Astrocyte (in vitro differentiated cells and primary cell): ENCODE results near the gene WDR86. TPM values are rescaled to one million over a fixed set of nuclear protein-coding genes. Genes with fewer than 3 reads are reported as not detected.

ENCODE experiments used
- DNase-seq: peaks from one replicate; pipeline ENCODE4 v3.0.0-alpha.2; 2010; ENCODE audit warnings: low read depth
- FAIRE-seq: peaks from 2 replicates; lab custom pipeline; 2011; peaks lifted over from hg19 to GRCh38; lab: Jason Lieb, UNC
- H2AFZ ChIP-seq: 2 replicates; pipeline ENCODE4 v1.6.0; 2012; ENCODE audit warnings: low read depth, low read length, inconsistent platforms
- H3K27ac ChIP-seq: 2 replicates; pipeline ENCODE4 v1.5.1; 2011; ENCODE audit warnings: low read depth, low read length, inconsistent platforms
- H3K27me3 ChIP-seq: 2 replicates; pipeline ENCODE4 v1.6.0; 2011; ENCODE audit warnings: low read length, inconsistent platforms; ENCODE audit not compliant: insufficient read depth
- H3K36me3 ChIP-seq: 2 replicates; pipeline ENCODE4 v1.5.1; 2011; ENCODE audit warnings: low read length, inconsistent platforms; ENCODE audit not compliant: insufficient read depth
- H3K4me1 ChIP-seq: 2 replicates; pipeline ENCODE4 v1.5.1; 2011; ENCODE audit warnings: low read length, inconsistent platforms; ENCODE audit not compliant: insufficient read depth
- H3K4me2 ChIP-seq: 2 replicates; pipeline ENCODE4 v1.6.0; 2012; ENCODE audit warnings: low read length, inconsistent platforms
- H3K4me3 ChIP-seq: 2 replicates; pipeline ENCODE4 v1.5.1; 2011; ENCODE audit warnings: low read depth, mild to moderate bottlenecking, low read length, inconsistent platforms; ENCODE audit not compliant: insufficient read depth
- H3K79me2 ChIP-seq: 2 replicates; pipeline ENCODE4 v1.6.0; 2012; ENCODE audit warnings: mild to moderate bottlenecking, low read length, inconsistent platforms; ENCODE audit not compliant: insufficient read depth
- H3K9ac ChIP-seq: 2 replicates; pipeline ENCODE4 v1.6.0; 2012; ENCODE audit warnings: mild to moderate bottlenecking, low read length, inconsistent platforms
- H3K9me3 ChIP-seq: 2 replicates; pipeline ENCODE4 v1.5.1; 2012; ENCODE audit warnings: low read depth, mild to moderate bottlenecking, low read length, inconsistent platforms; ENCODE audit not compliant: insufficient read depth
- H4K20me1 ChIP-seq: 2 replicates; pipeline ENCODE4 v1.6.0; 2012; ENCODE audit warnings: low read length, inconsistent platforms; ENCODE audit not compliant: insufficient read depth
- H3K27ac Mint-ChIP-seq: one replicate; pipeline ENCODE4 v1.8.0; 2021; ENCODE audit warnings: mild to moderate bottlenecking, mixed read lengths; ENCODE audit not compliant: unreplicated experiment
- H3K27me3 Mint-ChIP-seq: one replicate; pipeline ENCODE4 v1.8.0; 2021; ENCODE audit warnings: low read depth, mixed read lengths; ENCODE audit not compliant: unreplicated experiment
- H3K36me3 Mint-ChIP-seq: one replicate; pipeline ENCODE4 v1.8.0; 2021; ENCODE audit warnings: low read depth, mixed read lengths; ENCODE audit not compliant: unreplicated experiment
- H3K4me1 Mint-ChIP-seq: one replicate; pipeline ENCODE4 v1.8.0; 2021; ENCODE audit warnings: low read depth, mixed read lengths; ENCODE audit not compliant: unreplicated experiment
- H3K4me3 Mint-ChIP-seq: one replicate; pipeline ENCODE4 v1.8.0; 2021; ENCODE audit warnings: mild to moderate bottlenecking, moderate library complexity, mixed read lengths; ENCODE audit not compliant: unreplicated experiment
- H3K9me3 Mint-ChIP-seq: one replicate; pipeline ENCODE4 v1.8.0; 2021; ENCODE audit warnings: mild to moderate bottlenecking, mixed read lengths; ENCODE audit not compliant: unreplicated experiment
- EZH2 ChIP-seq: IDR thresholded peaks from 2 replicates; pipeline ENCODE4 v1.6.1; 2012; ENCODE audit warnings: mild to moderate bottlenecking, low read length, inconsistent platforms; ENCODE audit not compliant: insufficient read depth
- total RNA-seq: library from RNA; stranded (reverse); gene quantifications from 2 replicates; pipeline ENCODE4 v1.2.1, GENCODE V29; 2021
- TF ChIP-seq, protein P1 (sequence below): IDR thresholded peaks from 2 replicates; pipeline ENCODE4 v1.5.1; 2011; ENCODE audit warnings: low read depth, mild to moderate bottlenecking, inconsistent platforms, low read length, moderate library complexity; ENCODE audit not compliant: insufficient read depth

Gene WDR86
- total RNA-seq, 1 donor from 2014 or later, result 3.6 TPM

- no peak overlapping the region for H3K27ac Mint-ChIP-seq
- no peak overlapping the region for H3K9ac ChIP-seq
- H4K20me1 ChIP-seq, result peaks cover 12% of the 10 kb centered on the region
- peaks cover 1% of the 10 kb centered on the region for H3K36me3 Mint-ChIP-seq
- H3K4me3 Mint-ChIP-seq, result no peak overlapping the region
- H3K4me1 Mint-ChIP-seq, result peaks cover 7% of the 10 kb centered on the region
- no peaks in the 10 kb centered on the region for H3K9me3 Mint-ChIP-seq
- no peaks in the 10 kb centered on the region for H3K9me3 ChIP-seq
- DNase-seq, result no peak
- H3K27me3 Mint-ChIP-seq, result no peaks in the 10 kb centered on the region
- FAIRE-seq, result no peak
- H3K4me2 ChIP-seq, result no peak overlapping the region
- H2AFZ ChIP-seq, result no peak overlapping the region
- peaks cover 8% of the 10 kb centered on the region for H3K4me1 ChIP-seq
- H3K27me3 ChIP-seq, result no peaks in the 10 kb centered on the region
- peaks cover 24% of the 10 kb centered on the region for H3K36me3 ChIP-seq
- H3K4me3 ChIP-seq, result no peak overlapping the region
- TF ChIP-seq, protein P1, sequence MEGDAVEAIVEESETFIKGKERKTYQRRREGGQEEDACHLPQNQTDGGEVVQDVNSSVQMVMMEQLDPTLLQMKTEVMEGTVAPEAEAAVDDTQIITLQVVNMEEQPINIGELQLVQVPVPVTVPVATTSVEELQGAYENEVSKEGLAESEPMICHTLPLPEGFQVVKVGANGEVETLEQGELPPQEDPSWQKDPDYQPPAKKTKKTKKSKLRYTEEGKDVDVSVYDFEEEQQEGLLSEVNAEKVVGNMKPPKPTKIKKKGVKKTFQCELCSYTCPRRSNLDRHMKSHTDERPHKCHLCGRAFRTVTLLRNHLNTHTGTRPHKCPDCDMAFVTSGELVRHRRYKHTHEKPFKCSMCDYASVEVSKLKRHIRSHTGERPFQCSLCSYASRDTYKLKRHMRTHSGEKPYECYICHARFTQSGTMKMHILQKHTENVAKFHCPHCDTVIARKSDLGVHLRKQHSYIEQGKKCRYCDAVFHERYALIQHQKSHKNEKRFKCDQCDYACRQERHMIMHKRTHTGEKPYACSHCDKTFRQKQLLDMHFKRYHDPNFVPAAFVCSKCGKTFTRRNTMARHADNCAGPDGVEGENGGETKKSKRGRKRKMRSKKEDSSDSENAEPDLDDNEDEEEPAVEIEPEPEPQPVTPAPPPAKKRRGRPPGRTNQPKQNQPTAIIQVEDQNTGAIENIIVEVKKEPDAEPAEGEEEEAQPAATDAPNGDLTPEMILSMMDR, result no peak
- TF ChIP-seq EZH2, result no peak
- no peak overlapping the region for H3K27ac ChIP-seq
- H3K79me2 ChIP-seq, result peaks cover 17% of the 10 kb centered on the region
Observed at GRCh38 chr7:151345576-151346469, 64.0 kb downstream of the WDR86 start.

DNA sequence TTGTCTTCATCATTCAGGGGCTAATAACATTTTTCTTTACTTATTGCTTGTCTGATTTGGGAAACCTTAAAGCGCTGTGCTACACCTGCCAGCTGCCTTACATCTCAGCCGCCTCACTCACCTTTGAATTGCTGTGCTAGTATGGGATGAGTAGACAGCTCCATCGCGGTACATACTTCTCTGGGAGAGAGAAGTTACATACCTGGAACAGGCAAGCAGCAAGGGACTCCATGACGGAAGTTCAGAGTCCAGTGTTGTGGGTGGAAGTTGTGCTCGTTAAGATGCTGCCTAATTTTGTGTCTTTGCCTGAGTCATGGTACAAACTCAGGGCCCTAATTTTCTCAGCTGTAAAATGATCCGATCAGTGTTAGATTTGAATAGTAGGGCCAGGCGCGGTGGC lies 66.3 kb downstream of the WDR86 start:
- Histone ChIP-seq H4K20me1 (no peaks in the 10 kb centered on the region), H3K79me2 (peaks cover 17% of the 10 kb centered on the region), H2AFZ (no peak overlapping the region), H3K36me3 (peaks cover 21% of the 10 kb centered on the region), H3K27me3 (no peaks in the 10 kb centered on the region), H3K27ac (no peak overlapping the region), H3K9ac (no peak overlapping the region), H3K4me3 (no peak overlapping the region), H3K4me2 (no peak overlapping the region), H3K9me3 (no peaks in the 10 kb centered on the region), H3K4me1 (peaks cover 8% of the 10 kb centered on the region)
- no peak overlapping the region for H3K27ac Mint-ChIP-seq
- no peak for TF ChIP-seq EZH2
- TF ChIP-seq, protein P1, result no peak
- H3K36me3 Mint-ChIP-seq, result no peaks in the 10 kb centered on the region
- FAIRE-seq, result no peak
- DNase-seq, result no peak
- peaks cover 7% of the 10 kb centered on the region for H3K4me1 Mint-ChIP-seq
- peak overlapping the region; percentile 75 for H3K4me3 Mint-ChIP-seq
- H3K27me3 Mint-ChIP-seq, result no peaks in the 10 kb centered on the region
- no peaks in the 10 kb centered on the region for H3K9me3 Mint-ChIP-seq

DNA sequence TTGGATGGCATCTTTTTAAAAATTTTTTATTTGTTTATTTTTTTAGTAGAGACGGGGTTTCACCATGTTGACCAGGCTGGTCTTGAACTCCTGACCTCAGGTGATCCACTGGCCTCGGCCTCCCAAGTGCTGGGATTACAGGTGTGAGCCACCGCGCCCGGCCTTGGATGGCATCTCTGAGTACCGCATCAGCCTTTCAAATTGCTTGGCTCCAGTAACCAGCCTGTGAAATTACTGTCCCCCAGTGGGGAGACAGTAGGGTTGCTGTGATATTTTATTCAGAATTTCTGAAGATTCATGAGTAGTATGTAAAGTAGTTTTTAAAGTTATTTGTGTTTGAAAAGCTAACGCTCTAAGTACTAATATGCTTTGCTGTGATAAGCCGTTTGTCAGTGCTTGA lies 67.0 kb downstream of the WDR86 start:
- peak overlapping the region; percentile 80 for H3K9ac ChIP-seq
- H3K27me3 Mint-ChIP-seq, result no peaks in the 10 kb centered on the region
- no peak overlapping the region for H3K27ac Mint-ChIP-seq
- H3K4me3 ChIP-seq, result peak overlapping the region; percentile 78
- peaks cover 17% of the 10 kb centered on the region for H3K79me2 ChIP-seq
- no peaks in the 10 kb centered on the region for H3K27me3 ChIP-seq
- H3K4me2 ChIP-seq, result peak overlapping the region; percentile 91
- H2AFZ ChIP-seq, result no peak overlapping the region
- no peaks in the 10 kb centered on the region for H3K9me3 ChIP-seq
- peak overlapping the region; percentile 88 for H3K4me3 Mint-ChIP-seq
- H3K4me1 Mint-ChIP-seq, result peaks cover 7% of the 10 kb centered on the region
- peaks cover 8% of the 10 kb centered on the region for H3K4me1 ChIP-seq
- H3K36me3 ChIP-seq, result peaks cover 21% of the 10 kb centered on the region
- no peak overlapping the region for H3K27ac ChIP-seq
- no peak for FAIRE-seq
- no peak for TF ChIP-seq EZH2
- TF ChIP-seq, protein P1, result no peak
- DNase-seq, result no peak
- no peaks in the 10 kb centered on the region for H3K36me3 Mint-ChIP-seq
- H4K20me1 ChIP-seq, result no peaks in the 10 kb centered on the region
- no peaks in the 10 kb centered on the region for H3K9me3 Mint-ChIP-seq
